H1 (cell line): ENCODE data around the gene MKLN1. TPM values are rescaled to one million over a fixed set of nuclear protein-coding genes. Genes with fewer than 3 reads are reported as not detected.

Source experiments
- CBX8 ChIP-seq: fragments of 300-800, 300-1000 bp; sonication (generic); IDR thresholded peaks from 2 replicates; pipeline ENCODE4 v1.7.1; 2016; ENCODE audit warnings: low read depth, low read length, borderline replicate concordance
- CEBPB ChIP-seq: IDR thresholded peaks from 2 replicates; pipeline ENCODE4 v1.6.1; 2012; ENCODE audit warnings: low read depth, low read length
- CHD7 ChIP-seq: fragments of 300-600 bp; sonication (generic); IDR thresholded peaks from 2 replicates; pipeline ENCODE4 v1.7.1; 2012; ENCODE audit warnings: low read length, moderate library complexity, mild to moderate bottlenecking, inconsistent platforms; ENCODE audit not compliant: insufficient replicate concordance
- KDM4A ChIP-seq: IDR thresholded peaks from one replicate; pipeline ENCODE4 v1.7.1; 2012; ENCODE audit warnings: low read depth, mild to moderate bottlenecking, moderate library complexity, low read length, inconsistent platforms; ENCODE audit not compliant: severe bottlenecking
- RAD21 ChIP-seq, 2 experiments: IDR thresholded peaks in 1 of 2; conservative IDR thresholded peaks in 1 of 2; 2 replicates each; pipeline ENCODE4 v1.6.1; 2011; ENCODE audit warnings: low read depth in 2 of 2, low read length in 2 of 2, improper control_type of control experiment in 1 of 2, inconsistent platforms in 1 of 2, mild to moderate bottlenecking in 1 of 2, moderate library complexity in 1 of 2
- SP2 ChIP-seq: IDR thresholded peaks from 2 replicates; pipeline ENCODE4 v1.6.1; 2012; ENCODE audit warnings: mild to moderate bottlenecking, low read length, inconsistent platforms
- TCF12 ChIP-seq: IDR thresholded peaks from 2 replicates; pipeline ENCODE4 v1.6.1; 2011; ENCODE audit warnings: low read depth, mild to moderate bottlenecking, low read length
- ZNF274 ChIP-seq: IDR thresholded peaks from 2 replicates; pipeline ENCODE4 v1.7.0; 2012; ENCODE audit warnings: low read length, borderline replicate concordance; ENCODE audit errors: extremely low read depth
- polyA plus RNA-seq, 7 experiments: library from polyadenylated mRNA; depleted of rRNA in 3 of 7; stranded (reverse) in 5 of 7; unstranded in 2 of 7; fragments of >200 nt in 5 of 7; fragments of 200-250 nt in 2 of 7; gene quantifications; 1 replicate in 5 of 7; 2 replicates in 1 of 7; 4 replicates in 1 of 7; pipeline versions ENCODE4 v1.2.1 to v1.2.3, GENCODE V29; 2011 to 2013; ENCODE audit warnings: missing spikeins in 2 of 7, mixed read lengths in 2 of 7
- total RNA-seq: library from RNA; stranded (reverse); fragmentation: NEBNext Ultra II Directional; extraction: Animal tissue kit (Norgen Biotek cat#: 25700); gene quantifications from 2 replicates; pipeline ENCODE4 v1.2.1, GENCODE V29; 2021
- TF ChIP-seq, protein P1 (sequence below): IDR thresholded peaks from 2 replicates; pipeline ENCODE4 v1.6.1; 2012; ENCODE audit warnings: low read length, inconsistent platforms

The MKLN1 gene
- total and polyA plus RNA-seq, 2 of the 8 experiments (the other 6 are each of a cell fraction or from before 2014, with no cell fraction given), result 22.3 to 50.9 TPM

GRCh38 chr7:131537571-131537978, 209.9 kb downstream of the MKLN1 start (continued):
- TF ChIP-seq CHD7 (no peak), TCF12 (no peak), ZNF274 (no peak), RAD21 (IDR thresholded peaks at IDR 0.05 in 1 of 2, conservative IDR thresholded peaks at IDR 0.05 in 1 of 2; ENCODE audit: low read depth in 2 of 2, low read length in 2 of 2) (no peak), SP2 (no peak), CBX8 (no peak), CEBPB (no peak), KDM4A (no peak)
- TF ChIP-seq, protein P1, sequence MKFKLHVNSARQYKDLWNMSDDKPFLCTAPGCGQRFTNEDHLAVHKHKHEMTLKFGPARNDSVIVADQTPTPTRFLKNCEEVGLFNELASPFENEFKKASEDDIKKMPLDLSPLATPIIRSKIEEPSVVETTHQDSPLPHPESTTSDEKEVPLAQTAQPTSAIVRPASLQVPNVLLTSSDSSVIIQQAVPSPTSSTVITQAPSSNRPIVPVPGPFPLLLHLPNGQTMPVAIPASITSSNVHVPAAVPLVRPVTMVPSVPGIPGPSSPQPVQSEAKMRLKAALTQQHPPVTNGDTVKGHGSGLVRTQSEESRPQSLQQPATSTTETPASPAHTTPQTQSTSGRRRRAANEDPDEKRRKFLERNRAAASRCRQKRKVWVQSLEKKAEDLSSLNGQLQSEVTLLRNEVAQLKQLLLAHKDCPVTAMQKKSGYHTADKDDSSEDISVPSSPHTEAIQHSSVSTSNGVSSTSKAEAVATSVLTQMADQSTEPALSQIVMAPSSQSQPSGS, result no peak
